Measurements from ENCODE around the gene GDPD1. TPM values are rescaled to one million over a fixed set of nuclear protein-coding genes. Genes with fewer than 3 reads are reported as not detected.

The GDPD1 gene
- total RNA-seq, 2 donors from 2014 or later = 3.8 to 5.6 TPM

DNA sequence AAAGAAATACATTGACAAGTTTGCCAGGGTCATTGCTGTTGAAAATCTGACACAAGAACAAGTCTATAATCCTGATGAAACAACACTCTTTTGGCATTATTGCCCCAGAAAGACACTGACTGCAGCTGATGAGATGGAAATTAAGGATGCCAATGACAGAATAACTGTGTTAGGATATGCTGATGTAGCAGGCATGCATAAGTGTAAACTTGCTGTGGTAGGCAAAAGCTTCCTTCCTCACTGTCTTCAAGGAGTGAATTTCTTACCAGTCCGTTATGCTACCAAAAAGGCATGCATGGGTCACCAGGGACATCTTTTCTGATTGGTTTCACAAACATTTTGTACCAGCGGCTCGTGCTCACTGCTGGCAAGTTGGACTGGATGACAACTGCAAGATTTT is 10.5 kb downstream of the GDPD1 start:
- no peaks in the 10 kb centered on the region for H3K4me1 ChIP-seq (replicated peaks)
- intact Hi-C loops (cut with DNase I) = no loop called here
- WGBS = 93% methylated on average over 3 of the region's 3 CpGs
- no peak overlapping the region for H3K27ac ChIP-seq
- TF ChIP-seq, protein P1, sequence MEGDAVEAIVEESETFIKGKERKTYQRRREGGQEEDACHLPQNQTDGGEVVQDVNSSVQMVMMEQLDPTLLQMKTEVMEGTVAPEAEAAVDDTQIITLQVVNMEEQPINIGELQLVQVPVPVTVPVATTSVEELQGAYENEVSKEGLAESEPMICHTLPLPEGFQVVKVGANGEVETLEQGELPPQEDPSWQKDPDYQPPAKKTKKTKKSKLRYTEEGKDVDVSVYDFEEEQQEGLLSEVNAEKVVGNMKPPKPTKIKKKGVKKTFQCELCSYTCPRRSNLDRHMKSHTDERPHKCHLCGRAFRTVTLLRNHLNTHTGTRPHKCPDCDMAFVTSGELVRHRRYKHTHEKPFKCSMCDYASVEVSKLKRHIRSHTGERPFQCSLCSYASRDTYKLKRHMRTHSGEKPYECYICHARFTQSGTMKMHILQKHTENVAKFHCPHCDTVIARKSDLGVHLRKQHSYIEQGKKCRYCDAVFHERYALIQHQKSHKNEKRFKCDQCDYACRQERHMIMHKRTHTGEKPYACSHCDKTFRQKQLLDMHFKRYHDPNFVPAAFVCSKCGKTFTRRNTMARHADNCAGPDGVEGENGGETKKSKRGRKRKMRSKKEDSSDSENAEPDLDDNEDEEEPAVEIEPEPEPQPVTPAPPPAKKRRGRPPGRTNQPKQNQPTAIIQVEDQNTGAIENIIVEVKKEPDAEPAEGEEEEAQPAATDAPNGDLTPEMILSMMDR (IDR thresholded peaks at IDR 0.05) = no peak
- TF ChIP-seq POLR2AphosphoS5 (IDR thresholded peaks at IDR 0.05) = no peak
- TF ChIP-seq POLR2A (IDR thresholded peaks at IDR 0.05) = no peak
- no peak overlapping the region for H3K4me3 ChIP-seq
- H3K36me3 ChIP-seq = no peaks in the 10 kb centered on the region
- H3K27me3 ChIP-seq (replicated peaks; ENCODE audit: insufficient read depth) = no peaks in the 10 kb centered on the region
- DNase-seq (ENCODE audit: low spot score) = no peak
- H3K9me3 ChIP-seq = no peaks in the 10 kb centered on the region

DNA sequence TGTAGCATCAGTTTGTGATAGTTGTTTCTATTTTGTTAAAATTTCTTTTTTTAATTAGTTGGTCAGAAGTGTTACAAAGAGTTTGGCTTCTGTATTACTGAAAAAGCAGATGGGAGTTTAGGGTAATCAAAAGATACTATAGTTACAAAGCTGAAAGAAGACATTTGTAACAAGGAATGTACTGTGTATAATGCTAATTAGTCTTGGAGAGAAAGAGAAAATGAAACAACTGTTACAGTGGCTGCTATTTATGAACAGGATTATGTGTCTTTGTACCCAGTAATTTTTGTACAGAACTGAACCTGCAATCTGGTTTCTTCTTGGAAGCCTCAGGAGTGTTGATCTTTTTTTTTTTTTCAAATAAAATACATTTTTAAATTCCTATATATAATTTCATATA is 14.3 kb downstream of the GDPD1 start:
- H3K4me3 ChIP-seq = no peak overlapping the region
- no peaks in the 10 kb centered on the region for H3K27me3 ChIP-seq (replicated peaks; ENCODE audit: insufficient read depth)
- H3K4me1 ChIP-seq (replicated peaks) = no peaks in the 10 kb centered on the region
- no peaks in the 10 kb centered on the region for H3K36me3 ChIP-seq
- intact Hi-C loops (cut with DNase I) = no loop called here
- H3K9me3 ChIP-seq = no peaks in the 10 kb centered on the region
- H3K27ac ChIP-seq = no peak overlapping the region
- TF ChIP-seq POLR2A (IDR thresholded peaks at IDR 0.05) (no peak), POLR2AphosphoS5 (IDR thresholded peaks at IDR 0.05) (no peak)
- TF ChIP-seq, protein P1 (IDR thresholded peaks at IDR 0.05) = no peak
- no peak for DNase-seq (ENCODE audit: low spot score)

DNA sequence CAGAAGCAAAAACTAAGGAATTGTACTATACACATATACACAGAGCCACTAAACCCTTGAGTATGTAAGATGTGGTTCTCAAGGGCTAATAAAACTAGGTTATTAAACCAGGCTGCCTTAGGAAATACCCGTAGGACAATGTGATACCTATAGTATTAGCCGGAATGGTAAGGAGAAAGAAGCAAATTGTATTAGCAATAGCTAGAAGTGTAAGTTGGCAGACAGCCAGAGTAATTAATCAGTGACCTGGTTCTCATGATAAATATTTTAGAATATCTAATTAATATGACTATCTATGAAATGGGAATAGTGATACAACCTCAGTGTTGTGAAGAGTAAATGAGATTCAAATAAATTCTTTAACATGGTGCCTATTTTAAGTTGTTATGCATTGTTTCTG is 18.6 kb downstream of the GDPD1 start:
- no peak for TF ChIP-seq POLR2A (IDR thresholded peaks at IDR 0.05)
- no peak for TF ChIP-seq POLR2AphosphoS5 (IDR thresholded peaks at IDR 0.05)
- TF ChIP-seq, protein P1 (IDR thresholded peaks at IDR 0.05) = no peak
- no peaks in the 10 kb centered on the region for H3K9me3 ChIP-seq
- no peaks in the 10 kb centered on the region for H3K4me1 ChIP-seq (replicated peaks)
- intact Hi-C loops (cut with DNase I) = no loop called here
- WGBS = 76% methylated on average over 2 of the region's 2 CpGs
- no peak overlapping the region for H3K27ac ChIP-seq
- no peaks in the 10 kb centered on the region for H3K36me3 ChIP-seq
- no peaks in the 10 kb centered on the region for H3K27me3 ChIP-seq (replicated peaks; ENCODE audit: insufficient read depth)
- no peak overlapping the region for H3K4me3 ChIP-seq
- DNase-seq (ENCODE audit: low spot score) = no peak

DNA sequence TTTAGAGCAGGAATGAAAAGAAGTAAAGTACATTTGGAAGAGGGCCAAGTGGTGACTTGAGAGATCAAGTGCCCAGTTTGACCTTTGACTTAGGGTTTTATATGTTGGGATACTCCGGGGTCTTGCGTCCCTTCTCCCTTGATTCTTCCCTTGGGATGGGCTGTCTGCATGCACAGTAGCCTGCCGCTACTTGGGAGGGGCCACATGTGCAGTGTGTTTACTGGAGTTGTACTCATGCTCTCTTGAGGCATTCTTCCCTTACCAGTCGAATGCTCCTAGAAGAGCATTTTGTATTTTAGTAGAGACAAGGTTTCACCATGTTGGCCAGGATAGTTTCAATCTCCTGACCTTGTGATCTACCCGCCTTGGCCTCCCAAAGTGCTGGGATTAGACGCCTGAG is 23.8 kb downstream of the GDPD1 start:
- TF ChIP-seq POLR2AphosphoS5 (IDR thresholded peaks at IDR 0.05) = no peak
- no peak for TF ChIP-seq POLR2A (IDR thresholded peaks at IDR 0.05)
- TF ChIP-seq, protein P1 (IDR thresholded peaks at IDR 0.05) = no peak
- intact Hi-C loops (cut with DNase I) = no loop called here
- Histone ChIP-seq H3K4me1 (replicated peaks) (no peaks in the 10 kb centered on the region), H3K9me3 (no peaks in the 10 kb centered on the region), H3K27ac (no peak overlapping the region), H3K4me3 (no peak overlapping the region), H3K27me3 (replicated peaks; ENCODE audit: insufficient read depth) (no peaks in the 10 kb centered on the region), H3K36me3 (no peaks in the 10 kb centered on the region)
- 92% methylated on average over 6 of the region's 6 CpGs for WGBS
- DNase-seq (ENCODE audit: low spot score) = no peak

DNA sequence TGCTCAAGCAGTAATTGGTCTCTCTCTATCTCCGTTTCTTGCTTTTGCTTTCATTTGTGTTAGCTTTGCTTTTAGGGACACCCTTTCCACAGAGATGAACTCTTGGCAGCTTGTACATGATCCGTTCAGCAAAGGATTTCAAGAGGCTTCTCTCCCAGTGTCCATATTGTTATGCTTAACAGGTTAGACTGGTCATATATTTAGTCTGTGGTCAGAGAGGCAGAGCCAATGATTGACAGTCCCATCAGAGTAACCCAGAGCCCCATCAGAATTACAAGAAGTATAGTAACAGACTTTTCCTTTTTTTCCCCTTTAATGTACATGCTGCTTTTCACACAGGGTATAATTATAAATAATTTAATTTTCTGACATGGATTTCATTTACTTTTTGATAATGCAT is 34.4 kb downstream of the GDPD1 start:
- Histone ChIP-seq H3K27ac (no peak overlapping the region), H3K27me3 (replicated peaks; ENCODE audit: insufficient read depth) (no peaks in the 10 kb centered on the region), H3K9me3 (no peaks in the 10 kb centered on the region), H3K4me1 (replicated peaks) (no peaks in the 10 kb centered on the region), H3K36me3 (no peaks in the 10 kb centered on the region), H3K4me3 (no peak overlapping the region)
- DNase-seq (ENCODE audit: low spot score) = no peak
- intact Hi-C loops (cut with DNase I) = no loop called here
- 69% methylated on average over 2 of the region's 2 CpGs for WGBS
- TF ChIP-seq POLR2AphosphoS5 (IDR thresholded peaks at IDR 0.05) (no peak), POLR2A (IDR thresholded peaks at IDR 0.05) (no peak)
- TF ChIP-seq, protein P1 (IDR thresholded peaks at IDR 0.05) = no peak

Data from prostate gland (tissue), 2 donors.